GM13977 (cell line): Measurements from ENCODE around the gene RAB31.
"Not testable (repeated sequence)": the region's sequence is repeated elsewhere in the genome, so short reads cannot be mapped to it uniquely, and the experiment has no call there.

ENCODE experiments used
- DNase-seq: peaks from one replicate; pipeline ENCODE4 v3.0.0; 2012; ENCODE audit warnings: low spot score
- CTCF ChIP-seq: IDR thresholded peaks from 2 replicates; pipeline ENCODE4 v1.5.1; 2012; ENCODE audit warnings: mild to moderate bottlenecking, control low read depth; ENCODE audit not compliant: insufficient read depth; ENCODE audit errors: extremely low read depth, missing control alignments
- in situ Hi-C: fragments of 300-500 bp; cut with MboI; formaldehyde crosslinking; loops from one replicate; pipeline ENCODE4 v1.12.0; 2022; ENCODE audit warnings: low sequenced_read_pairs, low pct_unique_long_range_greater_than_20kb, mixed read lengths, inconsistent platforms; ENCODE audit not compliant: unreplicated experiment

Gene RAB31

DNA sequence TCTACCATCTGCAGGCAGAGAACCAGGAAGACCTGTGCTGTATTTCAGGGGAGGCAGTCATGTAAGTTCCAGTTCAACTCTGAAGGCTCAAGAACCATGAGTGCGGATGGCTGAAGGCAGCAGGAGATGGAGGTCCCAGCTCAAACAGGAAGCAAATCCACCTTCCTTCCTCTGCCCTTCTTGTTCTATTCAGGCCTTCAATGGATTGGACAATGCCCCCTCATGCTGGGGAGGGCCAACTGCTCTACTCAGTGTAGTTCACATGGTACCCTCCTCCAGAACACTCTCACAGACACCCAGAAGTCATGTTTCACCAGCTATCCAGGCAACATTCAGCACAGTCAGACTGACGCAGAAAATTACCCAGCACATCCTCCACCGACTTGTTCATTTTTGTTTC, 39.1 kb upstream of the RAB31 start:
- in situ Hi-C loops = no loop called here
- no peak for TF ChIP-seq CTCF
- DNase-seq = no peak

- DNase-seq = no peak
- in situ Hi-C loops = no loop called here
- TF ChIP-seq CTCF = no peak
Observed at GRCh38 chr18:9671214-9671613, 36.9 kb upstream of the RAB31 start.

- in situ Hi-C loops = no loop called here
- peak; percentile 90 for DNase-seq
- peak; percentile 55 for TF ChIP-seq CTCF
Observed at GRCh38 chr18:9673296-9674251, 34.5 kb upstream of the RAB31 start.

DNA sequence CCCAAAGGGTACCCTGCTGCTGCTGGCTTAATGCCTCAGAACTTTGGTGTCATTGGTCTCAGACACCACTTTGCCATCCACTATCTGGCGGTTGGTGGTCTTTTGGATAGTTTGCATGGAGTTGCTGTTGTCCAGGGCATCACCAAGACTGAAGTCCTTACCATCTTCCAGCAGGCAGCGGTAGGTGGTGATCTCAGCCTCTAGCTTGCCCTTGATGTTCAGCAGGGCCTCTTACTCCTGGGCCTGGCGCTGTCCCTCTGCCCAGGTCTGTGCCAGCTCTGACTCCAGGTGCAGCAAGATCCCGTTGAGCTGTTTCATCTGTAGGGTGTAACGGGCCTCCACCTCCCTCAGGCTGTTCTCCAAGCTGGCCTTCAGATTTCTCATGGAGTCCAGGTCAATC, 29.9 kb upstream of the RAB31 start:
- DNase-seq, in situ Hi-C loops: not testable (repeated sequence)

DNA sequence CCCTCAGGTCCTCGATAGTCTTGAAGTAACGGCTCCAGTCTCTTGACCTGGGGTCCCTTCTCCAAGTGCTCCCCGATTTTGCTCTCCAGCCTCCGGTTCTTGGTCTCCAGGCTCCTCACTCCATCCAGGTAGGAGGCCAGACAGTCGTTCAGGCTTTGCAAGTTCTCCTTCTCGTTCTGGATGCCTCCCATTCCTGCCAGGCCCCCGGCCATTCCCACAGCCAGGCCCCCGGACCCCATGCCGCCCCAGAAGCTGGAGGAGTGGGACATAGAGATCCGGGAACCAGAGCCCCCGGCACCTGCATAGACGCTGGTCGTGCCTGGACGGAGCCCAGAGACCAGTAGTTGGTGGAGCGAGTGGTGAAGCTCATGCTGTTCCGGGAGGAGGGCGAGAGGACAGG, 29.0 kb upstream of the RAB31 start:
- no peak for TF ChIP-seq CTCF
- no peak for DNase-seq
- in situ Hi-C loops = no loop called here

DNA sequence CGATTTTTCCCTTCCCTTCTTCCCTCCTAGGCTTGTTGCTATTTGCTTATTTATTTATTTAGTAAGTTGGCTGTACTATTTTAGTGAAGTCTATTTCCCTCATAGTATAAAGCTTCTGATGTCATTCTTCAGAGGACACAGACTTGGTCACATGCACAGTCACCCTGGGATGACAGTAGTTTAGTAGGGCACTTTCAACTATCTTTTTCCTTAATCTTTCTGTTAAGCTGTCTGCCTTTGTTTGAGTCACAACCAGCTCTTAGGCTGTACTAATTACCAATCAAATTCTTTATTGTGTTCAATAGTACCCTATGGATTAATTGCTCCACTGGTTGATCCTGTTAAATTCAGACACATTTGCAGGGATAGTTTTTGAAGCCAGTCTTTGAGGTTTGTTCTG, 26.9 kb upstream of the RAB31 start:
- in situ Hi-C loops = no loop called here
- no peak for TF ChIP-seq CTCF
- no peak for DNase-seq

- in situ Hi-C loops = no loop called here
Observed at GRCh38 chr18:9682572-9682971, 25.5 kb upstream of the RAB31 start.

More at GRCh38 chr18:9682572-9682971, 25.5 kb upstream of the RAB31 start:
- no peak for DNase-seq
- TF ChIP-seq CTCF = no peak
